Measurements from ENCODE around the gene ZNF322.
"Not testable (repeated sequence)": the region's sequence is repeated elsewhere in the genome, so short reads cannot be mapped to it uniquely, and the experiment has no call there.

ZNF322 gene

GRCh38 chr6:26659042-26659999, at the start of gene ZNF322:
Gene ZNF322, minus strand, starts transcription at chr6:26659746. Its CDS starts 21,193 bp downstream, at chr6:26638553.
- peak; percentile 98 for DNase-seq (ENCODE audit: low spot score)

- not testable (repeated sequence) for DNase-seq (ENCODE audit: low spot score)
Observed at GRCh38 chr6:26705780-26706179, 46.2 kb upstream of the ZNF322 start.

GRCh38 chr6:26705352-26705751, 45.8 kb upstream of the ZNF322 start:
- DNase-seq (ENCODE audit: low spot score): not testable (repeated sequence)

- DNase-seq (ENCODE audit: low spot score): not testable (repeated sequence)
Observed at GRCh38 chr6:26701023-26701747, 41.6 kb upstream of the ZNF322 start.

GRCh38 chr6:26697496-26697895, 38.0 kb upstream of the ZNF322 start:
- not testable (repeated sequence) for DNase-seq (ENCODE audit: low spot score)

- not testable (repeated sequence) for DNase-seq (ENCODE audit: low spot score)
Observed at GRCh38 chr6:26689324-26689947, 29.9 kb upstream of the ZNF322 start.

GRCh38 chr6:26682435-26683042, 23.0 kb upstream of the ZNF322 start:
- DNase-seq (ENCODE audit: low spot score): not testable (repeated sequence)

- not testable (repeated sequence) for DNase-seq (ENCODE audit: low spot score)
Observed at GRCh38 chr6:26673287-26673686, 13.7 kb upstream of the ZNF322 start.

- DNase-seq (ENCODE audit: low spot score): not testable (repeated sequence)
Observed at GRCh38 chr6:26670558-26670957, 11.0 kb upstream of the ZNF322 start.

GRCh38 chr6:26670003-26670402, 10.5 kb upstream of the ZNF322 start:
- not testable (repeated sequence) for DNase-seq (ENCODE audit: low spot score)

GRCh38 chr6:26660000-26660361, 435 bp upstream of the ZNF322 start:
- DNase-seq (ENCODE audit: low spot score): peak; percentile 20

GRCh38 chr6:26657256-26657655, 2.3 kb downstream of the ZNF322 start:
- DNase-seq (ENCODE audit: low spot score): no peak

GRCh38 chr6:26653007-26653406, 6.5 kb downstream of the ZNF322 start:
- no peak for DNase-seq (ENCODE audit: low spot score)

- no peak for DNase-seq (ENCODE audit: low spot score)
Observed at GRCh38 chr6:26651133-26651781, 8.3 kb downstream of the ZNF322 start.

GRCh38 chr6:26646074-26646473, 13.5 kb downstream of the ZNF322 start:
- no peak for DNase-seq (ENCODE audit: low spot score)

GRCh38 chr6:26640806-26641205, 18.7 kb downstream of the ZNF322 start:
- DNase-seq (ENCODE audit: low spot score): no peak

- no peak for DNase-seq (ENCODE audit: low spot score)
Observed at GRCh38 chr6:26629359-26629758, 30.2 kb downstream of the ZNF322 start.

- no peak for DNase-seq (ENCODE audit: low spot score)
Observed at GRCh38 chr6:26627843-26628242, 31.7 kb downstream of the ZNF322 start.

- DNase-seq (ENCODE audit: low spot score): no peak
Observed at GRCh38 chr6:26624557-26624956, 35.0 kb downstream of the ZNF322 start.

- no peak for DNase-seq (ENCODE audit: low spot score)
Observed at GRCh38 chr6:26623339-26623859, 36.1 kb downstream of the ZNF322 start.
